GM18511 (cell line): ENCODE data around the gene RPL37.
A peak's percentile ranks its signal among the peaks of the same experiment; 100 is the strongest.
"Not testable (repeated sequence)": the region's sequence is repeated elsewhere in the genome, so short reads cannot be mapped to it uniquely, and the experiment has no call there.

Experiments
- ATAC-seq: cut with Tn5 transposase; IDR thresholded peaks from one replicate; pipeline ENCODE4 v1.9.1; 2021; ENCODE audit warnings: mild to moderate bottlenecking, moderate library complexity; ENCODE audit not compliant: unreplicated experiment

The RPL37 gene

GRCh38 chr5:40834849-40835787 is at the start of gene RPL37:
Gene RPL37 (minus strand): TSS chr5:40835222. CDS start chr5:40835185, 37 bp downstream.
- ATAC-seq, result peak; percentile 96

- not testable (repeated sequence) for ATAC-seq
These were observed 48.0 kb upstream of the RPL37 start for GRCh38 chr5:40883051-40883450.

- ATAC-seq, result no peak
These were observed 47.3 kb upstream of the RPL37 start for GRCh38 chr5:40882291-40882690.

- ATAC-seq, result peak; percentile 74
These were observed 44.3 kb upstream of the RPL37 start for GRCh38 chr5:40879163-40879942.

- no peak for ATAC-seq
These were observed 42.5 kb upstream of the RPL37 start for GRCh38 chr5:40877371-40877988.

- no peak for ATAC-seq
These were observed 40.9 kb upstream of the RPL37 start for GRCh38 chr5:40875958-40876357.

GRCh38 chr5:40873286-40873880 is 38.4 kb upstream of the RPL37 start:
- no peak for ATAC-seq

- ATAC-seq, result not testable (repeated sequence)
These were observed 37.2 kb upstream of the RPL37 start for GRCh38 chr5:40872253-40872652.

GRCh38 chr5:40871177-40871576 is 36.2 kb upstream of the RPL37 start:
- ATAC-seq, result no peak

- no peak for ATAC-seq
These were observed 34.4 kb upstream of the RPL37 start for GRCh38 chr5:40869384-40869783.

GRCh38 chr5:40866844-40867243 is 31.8 kb upstream of the RPL37 start:
- ATAC-seq, result no peak

GRCh38 chr5:40865004-40865403 is 30.0 kb upstream of the RPL37 start:
- ATAC-seq, result not testable (repeated sequence)

GRCh38 chr5:40860711-40861110 is 25.7 kb upstream of the RPL37 start:
- ATAC-seq, result no peak

GRCh38 chr5:40853632-40854192 is 18.7 kb upstream of the RPL37 start:
- no peak for ATAC-seq

- ATAC-seq, result no peak
These were observed 12.5 kb upstream of the RPL37 start for GRCh38 chr5:40847525-40847924.

GRCh38 chr5:40846371-40846770 is 11.3 kb upstream of the RPL37 start:
- ATAC-seq, result no peak

GRCh38 chr5:40844565-40844964 is 9.5 kb upstream of the RPL37 start:
- ATAC-seq, result no peak

GRCh38 chr5:40842351-40842750 is 7.3 kb upstream of the RPL37 start:
- no peak for ATAC-seq

- ATAC-seq, result peak; percentile 69
These were observed 6.2 kb upstream of the RPL37 start, which contains the start of gene CARD6 for GRCh38 chr5:40841068-40841805. Gene CARD6 (plus strand): TSS chr5:40841367. CDS start chr5:40841383, 16 bp downstream.

GRCh38 chr5:40838086-40838485 is 3.1 kb upstream of the RPL37 start:
- ATAC-seq, result no peak
